CD4-positive, alpha-beta T cell treated with Interleukin-15 for 1 hour (primary cell): ENCODE data around the gene DDX10.

Experiments
- DNase-seq: peaks from one replicate; pipeline ENCODE4 v3.0.0-alpha.2; 2020

DDX10 gene

GRCh38 chr11:108662700-108663099, 2.2 kb upstream of the DDX10 start:
- DNase-seq: no peak

GRCh38 chr11:108663154-108663877, 1.6 kb upstream of the DDX10 start:
- DNase-seq: no peak

DNA sequence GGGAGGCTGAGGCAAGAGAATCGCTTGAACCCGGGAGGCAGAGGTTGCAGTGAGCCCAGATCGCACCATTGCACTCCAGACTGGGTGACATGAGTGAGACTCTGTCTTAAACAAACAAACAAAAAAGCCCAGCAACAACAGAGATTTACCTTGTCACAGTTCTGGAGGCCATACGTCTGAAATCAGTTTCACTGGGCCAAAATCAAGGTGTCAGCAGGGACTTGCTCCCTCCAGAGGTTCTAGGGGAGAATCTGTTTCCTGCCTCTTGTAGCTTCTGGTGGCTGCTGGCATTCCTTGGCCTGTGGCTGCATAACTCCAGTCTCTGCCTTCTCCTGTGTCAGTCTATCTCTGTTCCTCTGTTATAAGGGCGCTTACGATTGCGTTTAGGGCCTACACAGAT, 1.5 kb downstream of the DDX10 start:
- DNase-seq: no peak

- no peak for DNase-seq
Measured at GRCh38 chr11:108669286-108669685, 4.4 kb downstream of the DDX10 start.

- DNase-seq: no peak
Measured at GRCh38 chr11:108669711-108670110, 4.8 kb downstream of the DDX10 start.

DNA sequence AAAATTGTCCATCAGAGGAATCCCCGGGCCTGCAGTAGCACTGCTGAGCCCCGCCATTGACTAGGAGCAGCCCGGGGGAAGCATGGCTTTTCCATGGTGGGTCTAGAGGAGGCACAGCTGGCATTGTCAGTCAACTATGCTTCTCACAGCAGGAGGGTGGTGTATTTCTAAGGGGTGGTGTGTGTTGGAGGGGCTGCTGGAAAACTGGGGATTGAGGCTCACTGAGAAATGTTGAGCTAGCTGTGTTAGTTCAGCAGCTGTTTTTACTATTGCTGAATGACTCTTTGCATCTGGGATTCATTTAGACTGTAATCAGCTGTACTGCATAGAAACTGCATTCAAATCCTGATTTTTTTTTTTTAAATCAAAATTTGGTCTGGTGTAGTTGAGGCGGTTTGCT, 5.6 kb downstream of the DDX10 start:
- no peak for DNase-seq

GRCh38 chr11:108672113-108672512, 7.2 kb downstream of the DDX10 start:
- no peak for DNase-seq

GRCh38 chr11:108672786-108673185, 7.9 kb downstream of the DDX10 start:
- DNase-seq: no peak

DNA sequence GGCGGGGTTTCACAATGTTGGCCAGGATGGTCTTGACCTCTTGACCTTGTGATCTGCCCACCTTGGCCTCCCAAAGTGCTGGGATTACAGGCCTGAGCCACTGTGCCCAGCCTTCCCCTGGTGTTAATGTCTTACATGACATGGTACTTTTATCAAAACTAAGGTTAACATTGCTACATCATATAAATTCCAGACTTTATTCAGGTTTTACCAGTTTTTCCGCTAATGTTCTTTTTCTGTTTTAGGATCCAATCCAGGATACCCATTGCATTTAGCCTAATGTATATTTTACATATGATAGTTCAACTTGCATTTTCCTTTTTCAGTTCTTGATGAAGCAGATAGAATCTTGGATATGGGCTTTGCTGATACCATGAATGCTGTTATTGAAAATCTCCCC, 14.2 kb downstream of the DDX10 start:
- DNase-seq: no peak

DNA sequence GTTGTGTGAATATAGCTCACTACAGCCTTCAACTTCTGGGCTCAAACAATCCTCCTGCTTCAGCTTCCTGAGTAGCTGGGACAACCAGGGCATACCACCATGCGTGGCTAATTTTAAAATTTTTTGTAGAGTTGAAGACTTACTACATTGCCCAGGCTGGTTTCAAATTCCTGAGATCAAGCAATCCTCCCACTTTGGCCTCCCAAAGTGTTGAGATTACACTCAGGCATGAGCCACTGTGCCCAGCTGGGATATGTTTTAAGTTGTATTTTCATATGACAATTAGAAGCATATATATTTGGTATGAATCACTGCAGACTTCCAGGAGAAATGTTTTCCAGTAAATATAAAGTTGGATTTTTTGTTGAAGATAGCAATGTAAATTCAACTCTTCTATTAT, 15.4 kb downstream of the DDX10 start:
- DNase-seq: no peak

DNA sequence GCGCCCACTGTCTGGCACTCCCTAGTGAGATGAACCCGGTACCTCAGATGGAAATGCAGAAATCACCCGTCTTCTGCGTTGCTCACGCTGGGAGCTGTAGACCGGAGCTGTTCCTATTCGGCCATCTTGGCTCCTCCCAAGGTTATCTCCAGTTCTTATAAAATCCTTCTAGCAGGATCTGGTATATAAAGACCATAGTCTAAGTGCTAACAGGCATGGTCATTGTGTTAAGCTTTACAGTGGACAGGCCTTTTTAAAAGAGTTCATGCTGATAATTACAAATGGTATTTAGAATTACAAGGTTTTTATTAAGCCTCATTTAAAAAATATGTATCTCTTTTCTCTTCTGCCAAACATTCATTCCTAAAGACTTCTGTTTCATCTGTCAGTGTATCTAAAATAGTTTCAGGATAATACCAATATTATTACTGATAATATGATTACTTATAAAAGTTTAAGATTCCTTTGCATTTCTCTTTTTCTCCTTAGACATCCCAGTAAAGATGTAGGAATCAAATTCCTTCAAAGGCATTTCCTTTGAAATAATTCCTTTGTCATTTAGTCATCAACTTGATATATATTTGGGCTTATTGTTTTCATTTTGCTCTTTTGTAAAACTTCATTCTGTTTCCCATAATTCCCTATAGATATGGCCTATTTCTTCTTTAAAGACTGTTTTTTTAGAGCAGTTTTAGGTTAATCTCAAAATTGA, 20.7 kb downstream of the DDX10 start:
- DNase-seq: no peak

GRCh38 chr11:108693852-108694251, 29.0 kb downstream of the DDX10 start:
- DNase-seq: no peak

GRCh38 chr11:108694846-108695245, 30.0 kb downstream of the DDX10 start:
- no peak for DNase-seq

GRCh38 chr11:108697872-108698473, 33.1 kb downstream of the DDX10 start:
- DNase-seq: peak; percentile 41

GRCh38 chr11:108698844-108699642, 34.2 kb downstream of the DDX10 start:
- no peak for DNase-seq

GRCh38 chr11:108703916-108704315, 39.0 kb downstream of the DDX10 start:
- DNase-seq: no peak

GRCh38 chr11:108705061-108705460, 40.2 kb downstream of the DDX10 start:
- no peak for DNase-seq

DNA sequence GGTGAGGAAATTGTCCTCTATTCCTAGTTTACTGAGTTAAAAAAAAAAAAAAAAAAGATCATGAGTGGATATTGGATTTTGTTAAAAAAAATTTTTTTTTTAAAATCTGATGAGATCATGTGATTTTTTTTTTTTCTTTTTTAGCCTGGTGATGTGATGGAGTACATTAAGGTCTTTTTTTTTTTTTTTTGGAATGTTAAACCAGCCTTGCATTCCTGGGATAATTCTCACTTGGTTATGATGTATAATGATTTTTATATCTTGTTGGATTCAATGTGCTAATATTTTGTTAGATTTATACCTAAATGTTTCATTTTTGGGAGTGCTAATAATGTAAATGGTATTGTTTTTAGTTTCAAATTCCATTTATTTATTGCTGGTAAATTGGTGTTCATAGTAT, 43.3 kb downstream of the DDX10 start:
- DNase-seq: no peak

DNA sequence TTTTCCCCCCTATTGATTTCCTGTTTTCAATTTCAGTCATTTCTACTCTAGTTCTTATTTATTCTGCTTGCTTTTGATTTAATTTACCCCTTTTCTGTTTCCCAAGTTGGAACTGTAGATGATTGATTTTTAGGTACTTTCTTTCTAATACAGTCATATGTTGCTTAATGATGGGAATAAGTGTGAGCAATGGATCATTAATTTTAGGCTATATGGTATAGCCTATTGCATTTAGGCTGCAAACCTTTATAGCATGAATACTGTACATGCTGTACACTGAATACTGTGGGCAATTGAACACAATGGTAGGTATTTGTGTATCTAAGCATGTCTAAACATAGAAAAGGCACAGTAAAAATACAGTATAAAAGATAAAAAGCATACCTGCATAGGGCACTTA, 44.9 kb downstream of the DDX10 start:
- no peak for DNase-seq

GRCh38 chr11:108713076-108713790, 48.4 kb downstream of the DDX10 start:
- DNase-seq: no peak

- no peak for DNase-seq
Measured at GRCh38 chr11:108715239-108715638, 50.4 kb downstream of the DDX10 start.

- no peak for DNase-seq
Measured at GRCh38 chr11:108718466-108718865, 53.6 kb downstream of the DDX10 start.
